Measurements from ENCODE around the gene HOXD12.

GRCh38 chr2:176117162-176117822 lies 17.7 kb downstream of the HOXD12 start:
- TF ChIP-seq CTCF (conservative IDR thresholded peaks at IDR 0.05; ENCODE audit: low read depth, low read length), result no peak
- no peak for TF ChIP-seq EZH2 (IDR thresholded peaks at IDR 0.05; ENCODE audit: borderline replicate concordance, low read depth, low read length, poor library complexity, severe bottlenecking)
